Mammary epithelial cell (primary cell): Measurements from ENCODE around the gene GIMAP2.

Source experiments
- CTCF ChIP-seq, 2 donors: IDR thresholded peaks in 1 of 2; conservative IDR thresholded peaks in 1 of 2; 2 replicates each; pipeline ENCODE4 v1.5.1; 2011 to 2012; ENCODE audit warnings: inconsistent platforms in 2 of 2, low read length in 2 of 2, mild to moderate bottlenecking in 2 of 2, control low read depth in 1 of 2, low read depth in 1 of 2; ENCODE audit not compliant: insufficient read depth in 1 of 2; ENCODE audit errors: extremely low read depth in 1 of 2
- EZH2 ChIP-seq: IDR thresholded peaks from 2 replicates; pipeline ENCODE4 v1.6.1; 2012; ENCODE audit warnings: low read length, inconsistent platforms, borderline replicate concordance

- TF ChIP-seq CTCF (conservative IDR thresholded peaks at IDR 0.05 in 1 of 2, IDR thresholded peaks at IDR 0.05 in 1 of 2; ENCODE audit: extremely low read depth in 1 of 2, insufficient read depth in 1 of 2, low read depth in 1 of 2, low read length in 2 of 2) = no peak
- no peak for TF ChIP-seq EZH2
Observed at GRCh38 chr7:150716368-150716767, 30.9 kb downstream of the GIMAP2 start, which contains the start of gene GIMAP1.
